ENCODE results near the gene VWA3A. TPM values are rescaled to one million over a fixed set of nuclear protein-coding genes. Genes with fewer than 3 reads are reported as not detected.

The VWA3A gene
- total and polyA plus RNA-seq, 2 of the 8 experiments (the other 6 are each of a cell fraction or from before 2014, with no cell fraction given), result 0.05 TPM; not detected in 1

- Histone ChIP-seq H3K27me3 (replicated peaks in 1 of 4; ENCODE audit: control insufficient read depth in 3 of 4, extremely low read depth in 1 of 4, insufficient read depth in 3 of 4, low read length in 3 of 4) (no peaks in the 10 kb centered on the region), H3K79me1 (ENCODE audit: low read depth, low read length) (no peaks in the 10 kb centered on the region), H2AFZ (ENCODE audit: low read length) (no peak overlapping the region), H3K18ac (ENCODE audit: extremely low read depth, low read length) (no peak overlapping the region; the same call in 1 of the 2 replicates), H3K9ac (replicated peaks in 1 of 4; ENCODE audit: extremely low read depth in 1 of 4, low read depth in 3 of 4, low read length in 3 of 4) (no peak overlapping the region), H3K79me2 (ENCODE audit: control insufficient read depth in 1 of 2, insufficient read depth in 2 of 2, low read length in 2 of 2) (no peaks in the 10 kb centered on the region), H3K4me1 (replicated peaks in 1 of 4; ENCODE audit: control insufficient read depth in 3 of 4, insufficient read depth in 4 of 4, low read length in 3 of 4) (peaks cover 0 to 3% (median 0%) of the 10 kb centered on the region in 4 experiments; a peak in 3 of 7 replicates), H4K8ac (ENCODE audit: extremely low read depth, insufficient read depth, low read length) (no peak overlapping the region), H3K23ac (ENCODE audit: insufficient read length) (no peak overlapping the region), H3K27ac (ENCODE audit: low read depth, low read length) (no peak overlapping the region), H3K36me3 (ENCODE audit: control insufficient read depth in 2 of 4, insufficient read depth in 4 of 4, low read length in 3 of 4) (no peaks in the 10 kb centered on the region), H3K23me2 (ENCODE audit: low read depth, low read length) (peaks cover 2% of the 10 kb centered on the region), H2BK20ac (ENCODE audit: low read length) (no peak overlapping the region), H3K14ac (ENCODE audit: insufficient read length) (no peak overlapping the region), H2BK12ac (ENCODE audit: low read depth, low read length) (no peak overlapping the region), H3K56ac (replicated peaks; ENCODE audit: insufficient read length, low read depth, low read length) (no peak overlapping the region), H2AK5ac (ENCODE audit: low read depth, low read length) (no peak overlapping the region), H3K4me3 (ENCODE audit: extremely low read depth in 1 of 4, insufficient read depth in 2 of 4, low read depth in 3 of 4, low read length in 4 of 4) (peak overlapping the region in 1 of 4 experiments; percentile 92; a peak in 3 of 8 replicates), H2BK5ac (ENCODE audit: low read depth, low read length) (no peak overlapping the region), H4K20me1 (replicated peaks in 1 of 2; ENCODE audit: control insufficient read depth in 1 of 2, insufficient read depth in 2 of 2, low read length in 2 of 2) (no peaks in the 10 kb centered on the region), H2BK120ac (replicated peaks; ENCODE audit: low read depth, low read length) (no peak overlapping the region), H3K4me2 (ENCODE audit: insufficient read depth in 1 of 2, low read depth in 2 of 2, low read length in 2 of 2) (0 out of 4 replicates have a peak overlapping the region, but pooled peaks of 1 of the 2 experiments have one; percentile 76), H3K9me3 (ENCODE audit: insufficient read depth in 2 of 2, low read depth in 1 of 2, low read length in 1 of 2) (no peaks in the 10 kb centered on the region), H2BK15ac (ENCODE audit: low read length) (no peak overlapping the region), H3K4ac (replicated peaks; ENCODE audit: insufficient read length, low read depth, low read length) (no peak overlapping the region), H4K5ac (ENCODE audit: insufficient read length, low read depth, low read length) (no peak overlapping the region), H4K91ac (replicated peaks; ENCODE audit: insufficient read length, low read length) (no peak overlapping the region)
- no peak for DNase-seq (ENCODE audit: low read depth in 1 of 2, low spot score in 2 of 2)
- CTCF ChIA-PET (ENCODE audit: partially characterized antibody), result interaction anchor here (0.8 to 2.6 kb wide), 9 partner anchors 9 to 187 kb away, joined by 3 to 13 read pairs (median 4); partner anchors contain the start of genes EEF2K and POLR3E
- POLR2A ChIA-PET (ENCODE audit: partially characterized antibody), result interaction anchor here (1.5 kb wide), 1 partner anchor 102 kb away, joined by 4 read pairs; the partner anchor contains the start of gene POLR3E
- no peak for FAIRE-seq
- TF ChIP-seq TEAD4 (IDR thresholded peaks at IDR 0.05; ENCODE audit: low read depth, low read length), result no peak
- TF ChIP-seq POU5F1 (IDR thresholded peaks at IDR 0.05; ENCODE audit: low read depth, low read length), result no peak
- TF ChIP-seq CBX8 (IDR thresholded peaks at IDR 0.05; ENCODE audit: borderline replicate concordance, low read depth, low read length), result no peak
- no peak for TF ChIP-seq KDM4A (IDR thresholded peaks at IDR 0.05; ENCODE audit: low read depth, low read length, severe bottlenecking)
- TF ChIP-seq CBX5 (IDR thresholded peaks at IDR 0.05; ENCODE audit: low read depth, low read length), result no peak
- no peak for TF ChIP-seq GABPA (IDR thresholded peaks at IDR 0.05; ENCODE audit: borderline replicate concordance, insufficient read depth, low read length)
- no peak for TF ChIP-seq RBBP5 (IDR thresholded peaks at IDR 0.05; ENCODE audit: borderline replicate concordance, low read depth, low read length)
- no peak for TF ChIP-seq JUND (IDR thresholded peaks at IDR 0.05; ENCODE audit: low read length)
- no peak for TF ChIP-seq EGR1 (IDR thresholded peaks at IDR 0.05; ENCODE audit: borderline replicate concordance, low read depth, low read length)
- no peak for TF ChIP-seq ASH2L (IDR thresholded peaks at IDR 0.05; ENCODE audit: low read length)
- TF ChIP-seq MAX (IDR thresholded peaks at IDR 0.05), result no peak
- TF ChIP-seq SIRT6 (IDR thresholded peaks at IDR 0.05; ENCODE audit: low read length), result no peak
- no peak for TF ChIP-seq TAF7 (optimal IDR thresholded peaks at IDR 0.05; ENCODE audit: borderline replicate concordance, low read depth, low read length)
These were observed 103.0 kb downstream of the VWA3A start for GRCh38 chr16:22195445-22195694.

All from H1 (cell line).